Ishikawa (cell line): ENCODE measurements around the gene SNTG2.

Experiments
- CEBPB ChIP-seq: IDR thresholded peaks from 2 replicates; pipeline ENCODE4 v1.6.1; 2012
- CREB1 ChIP-seq: IDR thresholded peaks from 2 replicates; pipeline ENCODE4 v1.6.1; 2012; ENCODE audit warnings: low read depth
- EGR1 ChIP-seq: IDR thresholded peaks from 2 replicates; pipeline ENCODE4 v1.6.1; 2012
- EP300 ChIP-seq: IDR thresholded peaks from 2 replicates; pipeline ENCODE4 v1.6.1; 2012; ENCODE audit warnings: borderline replicate concordance
- FOXM1 ChIP-seq: IDR thresholded peaks from 2 replicates; pipeline ENCODE4 v1.6.1; 2012; ENCODE audit warnings: low read depth, borderline replicate concordance
- NFIC ChIP-seq: IDR thresholded peaks from 2 replicates; pipeline ENCODE4 v1.6.1; 2012
- RAD21 ChIP-seq: IDR thresholded peaks from 2 replicates; pipeline ENCODE4 v1.6.1; 2012; ENCODE audit warnings: low read depth
- YY1 ChIP-seq: IDR thresholded peaks from 2 replicates; pipeline ENCODE4 v1.6.1; 2012; ENCODE audit warnings: low read depth
- TF ChIP-seq, protein P1 (sequence below): IDR thresholded peaks from 2 replicates; pipeline ENCODE4 v1.6.1; 2012
- TF ChIP-seq, protein P2 (sequence below): IDR thresholded peaks from 2 replicates; pipeline ENCODE4 v1.6.1; 2012
- TF ChIP-seq, protein P3 (sequence below): IDR thresholded peaks from 2 replicates; pipeline ENCODE4 v1.6.1; 2012; ENCODE audit warnings: low read depth, mild to moderate bottlenecking

DNA sequence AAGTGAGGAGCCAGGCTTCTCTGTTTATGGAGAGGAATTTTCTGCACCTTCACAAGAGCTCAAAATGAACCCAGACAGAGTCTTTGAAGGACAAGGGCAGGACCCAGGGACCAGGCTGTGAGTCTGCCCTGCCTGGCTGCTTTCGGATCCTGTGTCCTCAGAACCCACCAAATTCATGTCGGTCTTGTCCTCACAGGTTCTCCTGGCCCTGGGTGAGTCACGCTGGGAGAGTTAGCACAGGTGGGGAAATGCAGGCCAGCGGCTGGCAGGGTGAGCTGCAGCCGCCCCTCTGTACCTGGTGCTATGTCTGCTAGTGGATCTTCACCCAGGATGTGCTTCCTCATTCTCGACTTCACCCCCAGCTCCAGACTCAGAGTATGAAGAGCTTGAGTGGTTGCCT is 426.8 kb downstream of the SNTG2 start:
- TF ChIP-seq, protein P1, sequence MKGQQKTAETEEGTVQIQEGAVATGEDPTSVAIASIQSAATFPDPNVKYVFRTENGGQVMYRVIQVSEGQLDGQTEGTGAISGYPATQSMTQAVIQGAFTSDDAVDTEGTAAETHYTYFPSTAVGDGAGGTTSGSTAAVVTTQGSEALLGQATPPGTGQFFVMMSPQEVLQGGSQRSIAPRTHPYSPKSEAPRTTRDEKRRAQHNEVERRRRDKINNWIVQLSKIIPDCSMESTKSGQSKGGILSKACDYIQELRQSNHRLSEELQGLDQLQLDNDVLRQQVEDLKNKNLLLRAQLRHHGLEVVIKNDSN = no peak
- TF ChIP-seq YY1 (no peak), CEBPB (no peak), FOXM1 (no peak), CREB1 (no peak), RAD21 (no peak), EP300 (no peak), NFIC (no peak), EGR1 (no peak)
- TF ChIP-seq, protein P2, sequence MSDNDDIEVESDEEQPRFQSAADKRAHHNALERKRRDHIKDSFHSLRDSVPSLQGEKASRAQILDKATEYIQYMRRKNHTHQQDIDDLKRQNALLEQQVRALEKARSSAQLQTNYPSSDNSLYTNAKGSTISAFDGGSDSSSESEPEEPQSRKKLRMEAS = no peak
- TF ChIP-seq, protein P3, sequence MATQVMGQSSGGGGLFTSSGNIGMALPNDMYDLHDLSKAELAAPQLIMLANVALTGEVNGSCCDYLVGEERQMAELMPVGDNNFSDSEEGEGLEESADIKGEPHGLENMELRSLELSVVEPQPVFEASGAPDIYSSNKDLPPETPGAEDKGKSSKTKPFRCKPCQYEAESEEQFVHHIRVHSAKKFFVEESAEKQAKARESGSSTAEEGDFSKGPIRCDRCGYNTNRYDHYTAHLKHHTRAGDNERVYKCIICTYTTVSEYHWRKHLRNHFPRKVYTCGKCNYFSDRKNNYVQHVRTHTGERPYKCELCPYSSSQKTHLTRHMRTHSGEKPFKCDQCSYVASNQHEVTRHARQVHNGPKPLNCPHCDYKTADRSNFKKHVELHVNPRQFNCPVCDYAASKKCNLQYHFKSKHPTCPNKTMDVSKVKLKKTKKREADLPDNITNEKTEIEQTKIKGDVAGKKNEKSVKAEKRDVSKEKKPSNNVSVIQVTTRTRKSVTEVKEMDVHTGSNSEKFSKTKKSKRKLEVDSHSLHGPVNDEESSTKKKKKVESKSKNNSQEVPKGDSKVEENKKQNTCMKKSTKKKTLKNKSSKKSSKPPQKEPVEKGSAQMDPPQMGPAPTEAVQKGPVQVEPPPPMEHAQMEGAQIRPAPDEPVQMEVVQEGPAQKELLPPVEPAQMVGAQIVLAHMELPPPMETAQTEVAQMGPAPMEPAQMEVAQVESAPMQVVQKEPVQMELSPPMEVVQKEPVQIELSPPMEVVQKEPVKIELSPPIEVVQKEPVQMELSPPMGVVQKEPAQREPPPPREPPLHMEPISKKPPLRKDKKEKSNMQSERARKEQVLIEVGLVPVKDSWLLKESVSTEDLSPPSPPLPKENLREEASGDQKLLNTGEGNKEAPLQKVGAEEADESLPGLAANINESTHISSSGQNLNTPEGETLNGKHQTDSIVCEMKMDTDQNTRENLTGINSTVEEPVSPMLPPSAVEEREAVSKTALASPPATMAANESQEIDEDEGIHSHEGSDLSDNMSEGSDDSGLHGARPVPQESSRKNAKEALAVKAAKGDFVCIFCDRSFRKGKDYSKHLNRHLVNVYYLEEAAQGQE = no peak
